Right renal pelvis (tissue), 4 donors: ENCODE results near the gene LPAR5. TPM values are rescaled to one million over a fixed set of nuclear protein-coding genes. Genes with fewer than 3 reads are reported as not detected.
"Not testable (repeated sequence)": the region's sequence is repeated elsewhere in the genome, so short reads cannot be mapped to it uniquely, and the experiment has no call there.

Source experiments
- DNase-seq, 4 donors: peaks; one replicate each; pipeline ENCODE4 v3.0.0-alpha.2; 2013; ENCODE audit warnings: low read depth in 4 of 4, low spot score in 3 of 4, missing footprints in 1 of 4
- polyA plus RNA-seq, 4 donors: library from polyadenylated mRNA; unstranded; fragments of 120-200 nt; gene quantifications; one replicate each; pipeline ENCODE4 v1.2.1, GENCODE V29; 2013; ENCODE audit not compliant: insufficient read length in 4 of 4

Gene LPAR5
- polyA plus RNA-seq, 4 donors = 1.0 to 1.8 (median 1.4) TPM

GRCh38 chr12:6607751-6608591, 27.8 kb downstream of the LPAR5 start:
- peak in 1 of 4 donors; percentile 65 for DNase-seq

DNA sequence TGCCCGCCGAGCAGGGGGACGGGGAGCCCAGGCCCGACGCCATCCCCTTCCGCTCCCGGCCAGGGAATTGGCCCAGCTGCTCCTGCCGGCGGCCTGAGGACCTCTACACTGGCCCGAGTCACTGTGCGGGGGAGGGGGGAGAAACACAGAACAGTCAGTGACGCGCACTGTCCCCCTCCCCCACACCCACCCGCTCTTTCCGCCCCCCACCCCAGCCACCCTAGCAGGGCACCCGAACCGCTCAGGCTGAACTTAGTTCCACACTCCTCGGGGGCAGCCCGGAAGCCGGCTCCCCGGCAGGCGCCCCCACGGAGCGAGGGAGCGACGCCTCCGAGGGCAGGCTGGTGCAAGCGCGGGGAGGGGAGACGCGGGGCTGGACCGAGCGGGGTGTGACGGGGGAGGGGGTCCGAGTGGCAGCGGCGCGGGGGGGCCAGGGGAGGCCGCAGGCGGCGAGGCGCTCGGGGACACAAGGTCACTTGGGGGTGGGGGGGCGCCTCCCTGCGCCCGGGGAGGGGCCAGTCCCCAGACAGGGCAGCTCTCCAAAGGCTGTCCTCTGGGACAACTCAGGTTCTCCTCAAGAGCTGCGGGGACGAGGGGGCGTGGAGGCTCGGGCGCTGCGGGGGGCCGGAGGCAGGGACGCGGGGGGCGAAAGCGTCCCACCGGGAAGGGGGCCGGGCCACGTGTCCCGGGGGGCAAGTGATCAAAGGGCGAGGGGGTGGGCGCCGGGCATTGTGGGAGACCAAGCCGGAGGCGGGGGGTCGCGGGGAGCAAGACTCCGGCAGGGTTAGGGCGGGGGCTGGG, 29.2 kb downstream of the LPAR5 start:
- DNase-seq = no peak

GRCh38 chr12:6605421-6606330, 30.1 kb downstream of the LPAR5 start:
- DNase-seq = no peak

- DNase-seq = no peak
These were observed 31.3 kb downstream of the LPAR5 start for GRCh38 chr12:6604259-6605029.

- DNase-seq = no peak
These were observed 32.6 kb downstream of the LPAR5 start for GRCh38 chr12:6603095-6603567.

GRCh38 chr12:6602526-6602925, 33.2 kb downstream of the LPAR5 start:
- no peak for DNase-seq

GRCh38 chr12:6595673-6596072, 40.1 kb downstream of the LPAR5 start:
- not testable (repeated sequence) for DNase-seq

DNA sequence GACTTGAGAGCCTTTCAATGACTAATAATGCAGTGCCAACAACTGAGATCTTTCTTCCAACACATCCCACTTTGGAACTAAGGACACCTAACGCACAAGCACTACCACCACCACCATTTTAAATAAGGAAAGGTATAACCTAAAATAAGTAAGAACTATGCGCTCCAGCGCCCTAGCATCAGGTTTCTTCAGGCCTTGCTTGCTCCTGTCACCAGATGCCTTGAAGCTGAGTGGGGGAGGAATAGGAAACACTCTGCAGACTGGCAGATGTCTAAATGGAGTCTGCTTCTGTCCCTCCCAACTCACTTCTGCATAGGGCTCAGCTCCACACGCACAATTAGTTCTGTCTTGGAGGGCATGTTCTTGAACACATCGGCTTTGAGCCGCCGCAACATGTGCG, 43.7 kb downstream of the LPAR5 start:
- DNase-seq = no peak

- not testable (repeated sequence) for DNase-seq
These were observed 49.2 kb downstream of the LPAR5 start for GRCh38 chr12:6586569-6586968.

DNA sequence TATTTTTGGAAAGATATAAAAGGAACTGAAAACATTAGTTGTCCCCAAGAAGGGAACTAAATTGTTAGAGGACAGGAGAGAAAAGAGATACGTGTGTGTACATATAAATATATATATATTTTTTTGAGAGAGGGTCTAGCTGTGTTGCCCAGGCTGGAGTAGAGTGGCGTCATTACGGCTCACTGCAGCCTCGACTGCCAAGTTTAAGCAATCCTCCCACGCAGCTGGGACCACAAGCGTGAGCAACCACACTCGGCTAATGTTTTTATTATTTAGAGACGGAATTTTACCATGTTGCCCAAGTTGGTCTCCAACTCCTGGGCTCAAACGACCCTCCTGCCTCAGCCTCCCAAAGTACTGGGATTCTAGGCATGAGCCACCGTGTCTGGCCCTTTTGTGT, 51.5 kb downstream of the LPAR5 start:
- no peak for DNase-seq

DNA sequence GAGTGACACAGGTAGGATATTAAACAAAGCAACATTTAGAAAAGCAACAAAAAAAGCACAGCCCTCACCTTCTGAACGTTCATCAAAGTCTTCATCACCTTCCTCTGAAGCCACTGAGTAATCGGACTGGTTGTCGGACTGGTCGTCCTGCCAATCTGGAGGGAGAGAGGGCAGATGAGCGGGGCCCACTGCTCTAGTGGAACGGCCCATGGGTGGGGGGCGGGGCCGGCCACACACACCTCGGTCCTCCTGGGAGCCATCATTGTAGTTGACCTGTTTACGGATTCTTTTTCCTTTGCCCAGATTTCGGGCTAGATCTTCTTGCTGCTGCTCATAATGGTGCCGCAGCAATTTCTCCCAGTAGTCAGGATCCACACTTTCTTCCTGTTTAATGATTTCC, 52.8 kb downstream of the LPAR5 start:
- no peak for DNase-seq

GRCh38 chr12:6582196-6582595, 53.6 kb downstream of the LPAR5 start:
- no peak for DNase-seq

DNA sequence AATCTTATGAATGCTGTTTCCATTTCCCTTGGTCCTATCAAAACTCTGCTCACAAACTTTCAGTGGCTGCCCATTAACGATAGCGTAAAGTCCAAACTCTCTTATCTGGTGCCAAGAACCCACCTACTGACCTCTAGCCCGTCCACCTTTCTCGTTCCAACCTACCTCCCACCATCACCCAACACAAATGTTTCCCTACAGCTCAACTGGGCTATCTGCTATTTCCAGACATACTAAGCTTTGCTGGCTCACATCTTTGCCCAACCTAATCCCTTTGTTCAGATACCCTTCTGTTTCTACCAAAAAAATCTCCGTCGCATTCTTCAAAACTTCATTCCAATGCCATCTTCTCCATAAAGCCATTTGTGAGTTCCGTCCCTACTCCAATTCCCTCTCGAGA, 60.1 kb downstream of the LPAR5 start:
- no peak for DNase-seq

- DNase-seq = no peak
These were observed 61.0 kb downstream of the LPAR5 start for GRCh38 chr12:6574576-6575295.

GRCh38 chr12:6573001-6573400, 62.8 kb downstream of the LPAR5 start:
- DNase-seq = no peak

GRCh38 chr12:6570264-6570887, 65.4 kb downstream of the LPAR5 start:
- DNase-seq = no peak

- DNase-seq = no peak
These were observed 66.0 kb downstream of the LPAR5 start for GRCh38 chr12:6569786-6570185.

GRCh38 chr12:6569312-6569711, 66.4 kb downstream of the LPAR5 start:
- DNase-seq = no peak
